Naive thymus-derived CD4-positive, alpha-beta T cell (primary cell): ENCODE measurements around the gene RAD51B. TPM values are rescaled to one million over a fixed set of nuclear protein-coding genes. Genes with fewer than 3 reads are reported as not detected.

ENCODE experiments used
- ATAC-seq: fragments of 150-1000 bp; cut with Tn5 transposase; 2 replicates; pipeline ENCODE4 v1.10.0; 2021; ENCODE audit warnings: mild to moderate bottlenecking, moderate library complexity
- CTCF ChIA-PET: fragments of 350-600 bp; sonication (Branson Sonifier 250); formaldehyde crosslinking; loops from one replicate; lab custom pipeline; 2021; ENCODE audit warnings: antibody characterized with exemption; lab: Charles Lee
- POLR2A ChIA-PET: fragments of 350-600 bp; sonication (Branson Sonifier 250); formaldehyde crosslinking; loops from one replicate; lab custom pipeline; 2021; ENCODE audit warnings: antibody characterized with exemption, inconsistent platforms; lab: Charles Lee
- DNase-seq, 9 donors: peaks; one replicate each; pipeline versions ENCODE4 v3.0.0 to v3.0.0-alpha.2; 2020 to 2022; ENCODE audit warnings: mixed read lengths in 1 of 9
- H3K27ac ChIP-seq: one replicate; pipeline ENCODE4 v1.7.0; 2013; ENCODE audit warnings: mild to moderate bottlenecking, low read depth, low read length, moderate library complexity
- H3K27me3 ChIP-seq, 2 donors: one replicate each; pipeline ENCODE4 v1.7.0; 2013; ENCODE audit warnings: low read length in 2 of 2, mild to moderate bottlenecking in 2 of 2, moderate library complexity in 2 of 2; ENCODE audit not compliant: control insufficient read depth in 2 of 2, insufficient read depth in 2 of 2
- H3K36me3 ChIP-seq, 3 experiments: 1 replicate in 2 of 3; 2 replicates in 1 of 3; pipeline ENCODE4 v1.7.0; 2013; ENCODE audit warnings: low read length in 3 of 3, mild to moderate bottlenecking in 3 of 3, moderate library complexity in 1 of 3; ENCODE audit not compliant: insufficient read depth in 3 of 3, control insufficient read depth in 2 of 3
- H3K4me1 ChIP-seq, 2 donors: one replicate each; pipeline ENCODE4 v1.7.0; 2013; ENCODE audit warnings: low read length in 2 of 2, mild to moderate bottlenecking in 2 of 2, moderate library complexity in 1 of 2; ENCODE audit not compliant: control insufficient read depth in 2 of 2, insufficient read depth in 2 of 2
- H3K4me3 ChIP-seq: 2 replicates; pipeline ENCODE4 v1.7.0; 2013; ENCODE audit warnings: mild to moderate bottlenecking, low read length
- H3K9me3 ChIP-seq, 3 experiments: 1 replicate in 2 of 3; 2 replicates in 1 of 3; pipeline ENCODE4 v1.7.0; 2013; ENCODE audit warnings: low read length in 3 of 3; ENCODE audit not compliant: control insufficient read depth in 2 of 3
- H3K27ac Mint-ChIP-seq, 9 donors: one replicate each; pipeline ENCODE4 v1.8.0; 2020 to 2022; ENCODE audit warnings: mixed read lengths in 9 of 9, mild to moderate bottlenecking in 8 of 9, moderate library complexity in 5 of 9, inconsistent platforms in 2 of 9
- H3K27me3 Mint-ChIP-seq, 5 donors: one replicate each; pipeline ENCODE4 v1.8.0; 2021 to 2022; ENCODE audit warnings: mixed read lengths in 5 of 5, mild to moderate bottlenecking in 1 of 5
- H3K36me3 Mint-ChIP-seq, 5 donors: one replicate each; pipeline ENCODE4 v1.8.0; 2020 to 2022; ENCODE audit warnings: mixed read lengths in 5 of 5, mild to moderate bottlenecking in 3 of 5, inconsistent platforms in 1 of 5
- H3K4me1 Mint-ChIP-seq, 7 donors: one replicate each; pipeline ENCODE4 v1.8.0; 2020 to 2022; ENCODE audit warnings: mixed read lengths in 7 of 7, mild to moderate bottlenecking in 3 of 7, inconsistent platforms in 1 of 7
- H3K4me3 Mint-ChIP-seq, 10 donors: one replicate each; pipeline ENCODE4 v1.8.0; 2020 to 2022; ENCODE audit warnings: mild to moderate bottlenecking in 10 of 10, mixed read lengths in 10 of 10, moderate library complexity in 6 of 10, inconsistent platforms in 2 of 10
- H3K9me3 Mint-ChIP-seq, 11 donors: one replicate each; pipeline ENCODE4 v1.8.0; 2020 to 2022; ENCODE audit warnings: mixed read lengths in 11 of 11, mild to moderate bottlenecking in 4 of 11, inconsistent platforms in 1 of 11, moderate library complexity in 1 of 11
- intact Hi-C, 2 donors: fragments of 100-400 bp; cut with micrococcal nuclease; formaldehyde crosslinking; loops; one replicate each; pipeline ENCODE4 v1.15.1; 2023
- polyA plus RNA-seq, 2 donors: library from polyadenylated mRNA; unstranded; fragments of 300-500 nt; fragmentation: Illumina TruSeq; gene quantifications; one replicate each; pipeline ENCODE4 v1.2.3, GENCODE V29; 2021
- total RNA-seq, 6 experiments: library from RNA in 5 of 6; stranded (reverse) in 5 of 6; gene quantifications; 1 replicate in 5 of 6; 2 replicates in 1 of 6; pipeline ENCODE4 v1.2.3 and lab custom pipeline; 2021 to 2026

Gene RAD51B
- total and polyA plus RNA-seq, 7 experiments from 2014 or later: 15.0 to 42.2 (median 28.8) TPM

GRCh38 chr14:68460541-68460940, 641.0 kb downstream of the RAD51B start:
- no peak overlapping the region for H3K27ac ChIP-seq
- H3K9me3 Mint-ChIP-seq: peaks cover 0 to 4% (median 1%) of the 10 kb centered on the region in 11 donors
- DNase-seq: no peak
- H3K4me3 ChIP-seq: no peak overlapping the region
- peak overlapping the region in 1 of 9 donors; percentile 23 for H3K27ac Mint-ChIP-seq
- H3K27me3 ChIP-seq: no peaks in the 10 kb centered on the region
- peaks cover 0 to 4% (median 0%) of the 10 kb centered on the region in 5 donors for H3K36me3 Mint-ChIP-seq
- intact Hi-C loops: no loop called here
- H3K4me1 Mint-ChIP-seq: peaks cover 0 to 18% (median 10%) of the 10 kb centered on the region in 7 donors
- no peaks in the 10 kb centered on the region for H3K9me3 ChIP-seq
- no peak for ATAC-seq
- no peaks in the 10 kb centered on the region for H3K4me1 ChIP-seq
- ChIA-PET POLR2A (interaction anchor here (0.7 to 1.2 kb wide), 2 partner anchors 43 to 50 kb away, joined by 3 read pairs; no protein-coding TSS in a partner anchor), CTCF (interaction anchor here (1.1 kb wide), 1 partner anchor 13 kb away, joined by 3 read pairs; no protein-coding TSS in a partner anchor)
- no peak overlapping the region for H3K4me3 Mint-ChIP-seq
- H3K27me3 Mint-ChIP-seq: no peaks in the 10 kb centered on the region
- H3K36me3 ChIP-seq: no peaks in the 10 kb centered on the region

GRCh38 chr14:68461086-68461485, 641.5 kb downstream of the RAD51B start:
- no peak for ATAC-seq
- Mint-ChIP-seq H3K36me3 (no peaks in the 10 kb centered on the region), H3K4me3 (no peak overlapping the region)

GRCh38 chr14:68462683-68463082, 643.1 kb downstream of the RAD51B start:
- Histone ChIP-seq H3K36me3 (no peaks in the 10 kb centered on the region), H3K27me3 (no peaks in the 10 kb centered on the region), H3K9me3 (no peaks in the 10 kb centered on the region), H3K4me1 (no peaks in the 10 kb centered on the region), H3K4me3 (no peak overlapping the region), H3K27ac (no peak overlapping the region)
- H3K36me3 Mint-ChIP-seq: no peaks in the 10 kb centered on the region
- ATAC-seq: no peak
- H3K27ac Mint-ChIP-seq: no peak overlapping the region
- peaks cover 0 to 18% (median 10%) of the 10 kb centered on the region in 7 donors for H3K4me1 Mint-ChIP-seq
- intact Hi-C loops: no loop called here
- ChIA-PET CTCF (no interaction called here), POLR2A (no interaction called here)
- DNase-seq: no peak
- no peaks in the 10 kb centered on the region for H3K9me3 Mint-ChIP-seq
- no peak overlapping the region for H3K4me3 Mint-ChIP-seq
- H3K27me3 Mint-ChIP-seq: no peaks in the 10 kb centered on the region

More at GRCh38 chr14:68461086-68461485, 641.5 kb downstream of the RAD51B start:
- intact Hi-C loops: no loop called here
- no peaks in the 10 kb centered on the region for H3K27me3 Mint-ChIP-seq
- H3K27ac ChIP-seq: no peak overlapping the region
- ChIA-PET POLR2A (interaction anchor here (0.7 to 1.2 kb wide), 2 partner anchors 44 to 51 kb away, joined by 3 read pairs; no protein-coding TSS in a partner anchor), CTCF (interaction anchor here (1.1 kb wide), 1 partner anchor 13 kb away, joined by 3 read pairs; no protein-coding TSS in a partner anchor)
- no peak for DNase-seq
- no peaks in the 10 kb centered on the region for H3K4me1 ChIP-seq
- H3K9me3 Mint-ChIP-seq: peaks cover 0 to 2% (median 0%) of the 10 kb centered on the region in 11 donors
- peak overlapping the region in 1 of 9 donors; percentile 23 for H3K27ac Mint-ChIP-seq
- H3K4me1 Mint-ChIP-seq: peaks cover 0 to 18% (median 10%) of the 10 kb centered on the region in 7 donors
- H3K36me3 ChIP-seq: no peaks in the 10 kb centered on the region
- no peaks in the 10 kb centered on the region for H3K27me3 ChIP-seq
- no peaks in the 10 kb centered on the region for H3K9me3 ChIP-seq
- no peak overlapping the region for H3K4me3 ChIP-seq

- intact Hi-C loops: no loop called here
- Mint-ChIP-seq H3K4me3 (no peak overlapping the region), H3K4me1 (peaks cover 2 to 21% (median 13%) of the 10 kb centered on the region in 7 donors), H3K27ac (no peak overlapping the region), H3K27me3 (no peaks in the 10 kb centered on the region), H3K9me3 (no peaks in the 10 kb centered on the region), H3K36me3 (no peaks in the 10 kb centered on the region)
- ChIA-PET CTCF (no interaction called here), POLR2A (no interaction called here)
- Histone ChIP-seq H3K4me3 (no peak overlapping the region), H3K27ac (no peak overlapping the region), H3K9me3 (no peaks in the 10 kb centered on the region), H3K27me3 (no peaks in the 10 kb centered on the region), H3K4me1 (peaks cover 0 to under 1% of the 10 kb centered on the region in 2 donors), H3K36me3 (no peaks in the 10 kb centered on the region)
- DNase-seq: no peak
- ATAC-seq: no peak
Observed at GRCh38 chr14:68463299-68463698, 643.7 kb downstream of the RAD51B start.

GRCh38 chr14:68463705-68464374, 644.3 kb downstream of the RAD51B start:
- no peak for ATAC-seq
- Histone ChIP-seq H3K4me1 (peaks cover 0 to 3% of the 10 kb centered on the region in 2 donors), H3K27me3 (no peaks in the 10 kb centered on the region), H3K27ac (no peak overlapping the region), H3K4me3 (no peak overlapping the region), H3K9me3 (no peaks in the 10 kb centered on the region), H3K36me3 (no peaks in the 10 kb centered on the region)
- Mint-ChIP-seq H3K27me3 (no peaks in the 10 kb centered on the region), H3K36me3 (peaks cover 0 to 3% (median 2%) of the 10 kb centered on the region in 5 donors), H3K27ac (no peak overlapping the region), H3K9me3 (no peaks in the 10 kb centered on the region), H3K4me1 (peaks cover 8 to 26% (median 18%) of the 10 kb centered on the region in 7 donors), H3K4me3 (no peak overlapping the region)
- ChIA-PET CTCF (no interaction called here), POLR2A (no interaction called here)
- intact Hi-C loops: no loop called here
- no peak for DNase-seq

GRCh38 chr14:68464711-68465110, 645.1 kb downstream of the RAD51B start:
- no peak overlapping the region for H3K27ac Mint-ChIP-seq
- ChIA-PET CTCF (no interaction called here), POLR2A (interaction anchor here (0.7 kb wide), 1 partner anchor 45 kb away, joined by 3 read pairs; no protein-coding TSS in a partner anchor)
- Histone ChIP-seq H3K9me3 (no peaks in the 10 kb centered on the region), H3K4me3 (no peak overlapping the region), H3K27ac (no peak overlapping the region), H3K27me3 (no peaks in the 10 kb centered on the region), H3K4me1 (peaks cover 0 to 3% of the 10 kb centered on the region in 2 donors), H3K36me3 (no peaks in the 10 kb centered on the region)
- H3K36me3 Mint-ChIP-seq: peaks cover 0 to 11% (median 3%) of the 10 kb centered on the region in 5 donors
- H3K4me1 Mint-ChIP-seq: peaks cover 15 to 25% (median 21%) of the 10 kb centered on the region in 7 donors
- DNase-seq (no peak), ATAC-seq (no peak)
- H3K27me3 Mint-ChIP-seq: no peaks in the 10 kb centered on the region
- H3K4me3 Mint-ChIP-seq: no peak overlapping the region
- intact Hi-C loops: no loop called here
- H3K9me3 Mint-ChIP-seq: no peaks in the 10 kb centered on the region
